Stimulated activated CD4-positive, alpha-beta T cell treated with anti-CD3 and anti-CD28 coated beads, Interleukin-1b, Interleukin-23, amount 100 ng/mL, for 4 hours (primary cell): ENCODE data around the gene TBC1D9.
"Not testable (repeated sequence)": the region's sequence is repeated elsewhere in the genome, so short reads cannot be mapped to it uniquely, and the experiment has no call there.

Experiments
- DNase-seq, 2 donors: peaks; one replicate each; pipeline ENCODE4 v3.0.0-alpha.2; 2020; ENCODE audit warnings: low read depth in 2 of 2

The TBC1D9 gene

GRCh38 chr4:140756319-140757231, at the start of gene TBC1D9:
Gene TBC1D9 (minus strand): TSS chr4:140756385. CDS start chr4:140756045, 340 bp downstream.
- no peak for DNase-seq

- DNase-seq: no peak
These were observed 49.1 kb upstream of the TBC1D9 start for GRCh38 chr4:140805293-140805692.

- no peak for DNase-seq
These were observed 46.4 kb upstream of the TBC1D9 start for GRCh38 chr4:140802591-140802990.

- DNase-seq: no peak
These were observed 44.5 kb upstream of the TBC1D9 start for GRCh38 chr4:140800666-140801065.

GRCh38 chr4:140799686-140800225, 43.6 kb upstream of the TBC1D9 start:
- no peak for DNase-seq

GRCh38 chr4:140793291-140793690, 37.1 kb upstream of the TBC1D9 start:
- no peak for DNase-seq

GRCh38 chr4:140790765-140791164, 34.6 kb upstream of the TBC1D9 start:
- DNase-seq: no peak

GRCh38 chr4:140790171-140790570, 34.0 kb upstream of the TBC1D9 start:
- no peak for DNase-seq

GRCh38 chr4:140789759-140790158, 33.6 kb upstream of the TBC1D9 start:
- DNase-seq: no peak

- not testable (repeated sequence) for DNase-seq
These were observed 26.6 kb upstream of the TBC1D9 start for GRCh38 chr4:140782787-140783186.

GRCh38 chr4:140781596-140781995, 25.4 kb upstream of the TBC1D9 start:
- no peak for DNase-seq

GRCh38 chr4:140777894-140778293, 21.7 kb upstream of the TBC1D9 start:
- no peak for DNase-seq

GRCh38 chr4:140777386-140777785, 21.2 kb upstream of the TBC1D9 start:
- no peak for DNase-seq

- DNase-seq: no peak
These were observed 20.4 kb upstream of the TBC1D9 start for GRCh38 chr4:140776556-140776955.

GRCh38 chr4:140774956-140775355, 18.8 kb upstream of the TBC1D9 start:
- DNase-seq: no peak

GRCh38 chr4:140774510-140774909, 18.3 kb upstream of the TBC1D9 start:
- DNase-seq: no peak

GRCh38 chr4:140769209-140769608, 13.0 kb upstream of the TBC1D9 start:
- DNase-seq: no peak

- no peak for DNase-seq
These were observed 8.7 kb upstream of the TBC1D9 start for GRCh38 chr4:140764785-140765392.

- no peak for DNase-seq
These were observed 6.0 kb upstream of the TBC1D9 start for GRCh38 chr4:140762202-140762601.

- DNase-seq: no peak
These were observed 1.0 kb upstream of the TBC1D9 start for GRCh38 chr4:140757232-140757630.

- DNase-seq: peak in 1 of 2 donors; percentile 1
These were observed 339 bp downstream of the TBC1D9 start for GRCh38 chr4:140755774-140756318.

GRCh38 chr4:140754918-140755773, 1.0 kb downstream of the TBC1D9 start:
- DNase-seq: no peak
